GM04503 (cell line): ENCODE results near the gene C4orf54.

Experiments
- DNase-seq: peaks from one replicate; pipeline ENCODE4 v3.0.0-alpha.2; 2012; ENCODE audit warnings: low read depth

Gene C4orf54

GRCh38 chr4:99657798-99658197 lies at the start of gene C4orf54:
TSS of gene C4orf54 (minus strand) at chr4:99657828. CDS start at chr4:99654648, 3,180 bp downstream.
- no peak for DNase-seq

DNA sequence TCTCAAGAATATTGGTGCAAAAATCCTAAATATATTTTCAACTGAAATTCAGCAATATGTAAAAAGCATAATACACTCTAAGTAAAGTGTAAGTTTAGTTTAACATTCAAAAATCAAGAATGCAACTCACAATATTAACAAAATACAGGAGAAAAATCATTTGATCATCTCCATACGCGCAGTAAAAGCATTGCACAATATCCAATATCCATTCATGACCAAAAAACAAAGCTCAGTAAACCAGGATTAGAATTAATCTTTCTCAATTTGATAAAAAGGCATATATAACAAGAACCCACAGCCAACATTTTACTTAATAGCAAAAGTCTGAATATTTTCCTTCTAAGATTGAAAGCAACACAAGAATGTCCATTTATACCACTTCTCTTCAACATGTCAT lies 48.3 kb upstream of the C4orf54 start:
- DNase-seq = no peak

- DNase-seq = no peak
These were observed 39.2 kb upstream of the C4orf54 start for GRCh38 chr4:99696801-99697200.

GRCh38 chr4:99693140-99693539 lies 35.5 kb upstream of the C4orf54 start:
- DNase-seq = no peak

DNA sequence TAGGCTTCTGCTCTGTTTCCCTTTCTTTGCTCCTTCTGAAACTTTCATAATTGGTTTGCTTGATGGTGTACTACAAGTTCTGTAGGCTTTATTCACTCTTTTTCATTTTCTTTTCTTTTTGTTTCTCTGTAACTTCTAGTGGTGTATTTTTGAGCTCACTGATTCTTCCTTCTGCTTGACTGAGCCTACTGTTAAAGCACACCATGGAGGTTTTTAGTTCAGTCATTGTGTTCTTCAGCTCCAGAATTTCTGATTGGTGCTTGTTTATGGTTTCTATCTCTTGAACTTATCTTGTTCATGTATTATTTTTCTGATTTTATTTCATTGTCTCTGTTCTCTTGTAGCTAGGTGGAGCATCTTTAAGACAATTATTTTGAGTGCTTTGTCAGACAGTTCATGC lies 33.4 kb upstream of the C4orf54 start:
- DNase-seq = no peak

DNA sequence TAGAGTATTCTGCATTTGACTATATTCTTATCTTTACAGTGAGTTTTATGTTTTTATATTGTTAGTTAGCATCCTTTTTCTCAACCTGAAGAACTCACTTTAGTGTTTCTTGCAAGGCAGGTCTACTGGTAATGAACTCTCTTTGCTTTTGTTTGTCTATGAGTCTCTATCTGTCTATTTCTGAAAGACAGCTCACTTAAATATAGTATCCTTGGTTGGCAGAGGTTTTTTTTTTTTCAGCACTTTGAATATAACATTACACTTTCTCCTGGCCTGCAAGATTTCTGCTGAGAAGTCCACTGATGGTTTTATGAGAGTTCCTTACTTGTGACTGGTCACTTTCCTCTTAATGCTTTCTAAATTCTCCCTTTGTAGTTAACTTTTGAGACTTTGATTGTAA lies 32.8 kb upstream of the C4orf54 start:
- no peak for DNase-seq

DNA sequence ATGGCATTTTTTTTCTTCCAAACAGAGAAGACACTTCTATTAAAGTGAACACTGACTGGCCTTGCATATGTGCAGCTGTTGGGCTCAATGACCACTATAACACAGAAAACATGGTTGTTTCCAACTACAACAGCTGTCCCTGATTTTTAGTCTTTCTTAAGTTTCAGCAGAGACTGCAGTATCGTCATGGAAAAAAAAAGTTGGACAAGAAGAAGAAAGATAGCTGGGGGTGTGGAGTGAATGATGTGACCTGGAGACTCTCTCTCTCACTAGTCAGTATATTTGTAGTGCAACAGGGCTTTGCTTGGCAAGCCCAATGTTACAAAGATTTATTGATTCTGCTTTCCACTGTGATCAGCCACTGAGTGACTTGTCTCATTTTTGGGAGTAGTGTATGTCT lies 29.5 kb upstream of the C4orf54 start:
- no peak for DNase-seq

DNA sequence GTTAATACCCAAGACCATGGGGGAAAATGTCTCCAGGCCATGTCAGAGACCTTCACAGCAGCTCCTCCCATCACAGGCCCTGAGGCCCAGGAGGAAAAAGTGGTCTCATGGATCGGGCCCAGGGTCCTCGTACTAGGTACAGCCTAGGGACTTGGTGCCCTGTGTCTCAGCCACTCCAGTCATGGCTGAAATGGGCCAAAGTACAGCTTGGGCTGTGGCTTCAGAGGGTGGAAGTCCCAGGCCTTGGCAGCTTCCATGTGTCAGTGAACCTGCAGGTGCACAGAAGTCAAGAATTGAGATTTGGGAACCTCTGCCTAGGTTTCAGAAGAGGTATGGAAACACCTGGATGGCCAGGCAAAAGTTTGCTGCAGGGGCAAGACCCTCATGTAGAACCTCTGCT lies 27.6 kb upstream of the C4orf54 start:
- DNase-seq = no peak

GRCh38 chr4:99683895-99684294 lies 26.3 kb upstream of the C4orf54 start:
- no peak for DNase-seq

- no peak for DNase-seq
These were observed 22.3 kb upstream of the C4orf54 start for GRCh38 chr4:99679976-99680375.

DNA sequence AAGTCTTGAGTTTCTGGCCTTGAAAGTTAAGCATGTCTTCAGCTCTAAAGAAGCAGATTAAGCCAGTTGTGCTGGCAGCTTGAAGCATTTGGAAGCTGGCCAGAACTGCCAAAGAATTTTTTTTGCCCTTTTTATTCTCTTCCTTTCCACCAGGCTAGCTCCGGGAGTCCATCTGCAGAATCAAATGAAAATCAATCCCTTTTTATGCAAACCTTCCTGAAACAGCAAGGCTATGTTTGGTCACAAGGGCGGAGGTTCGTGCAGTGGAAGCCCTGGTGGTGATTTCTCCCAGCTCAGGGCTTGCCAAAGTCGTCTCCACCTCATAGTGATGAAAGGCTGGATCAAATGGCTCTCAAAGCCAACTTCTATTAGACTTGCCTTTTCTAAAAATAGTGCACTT lies 21.6 kb upstream of the C4orf54 start:
- no peak for DNase-seq

DNA sequence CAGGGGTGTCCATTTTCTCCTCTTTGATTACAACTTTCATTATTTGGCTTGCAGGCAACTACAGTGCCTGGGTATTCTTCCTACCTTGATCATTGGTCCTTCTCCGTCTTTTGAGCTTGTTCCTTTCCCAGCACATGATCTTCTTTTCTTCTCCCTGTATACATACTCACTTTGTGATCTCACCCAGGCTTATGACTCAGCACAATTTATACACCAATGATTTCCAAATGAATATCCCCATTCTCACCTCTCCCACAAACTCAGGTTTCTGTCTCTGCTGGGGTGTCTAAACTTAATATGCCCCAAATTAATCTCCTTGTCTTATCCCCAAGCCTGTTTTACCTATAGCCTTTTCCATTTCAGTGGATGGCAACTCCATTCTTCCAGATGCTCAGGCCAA lies 19.5 kb upstream of the C4orf54 start:
- DNase-seq = no peak

GRCh38 chr4:99670409-99671073 lies 12.9 kb upstream of the C4orf54 start:
- no peak for DNase-seq

DNA sequence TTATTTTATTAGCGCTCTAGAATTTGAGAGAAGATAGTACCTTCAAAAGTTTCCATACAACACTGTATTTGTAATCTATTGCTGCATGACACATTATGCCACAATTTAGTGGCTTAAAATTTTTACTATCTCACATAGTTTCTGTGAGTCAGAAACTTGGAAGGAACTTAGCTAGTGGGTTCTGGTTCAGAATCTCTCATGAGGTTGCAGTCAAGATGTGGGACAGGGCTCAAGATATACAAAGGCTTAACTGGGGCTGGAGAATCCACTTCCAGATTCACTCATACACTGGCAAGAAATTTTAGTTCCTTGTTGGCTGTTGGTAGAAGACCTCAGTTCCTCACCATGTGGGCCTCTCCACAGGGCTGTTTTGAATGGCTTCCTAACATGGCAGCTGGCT lies 11.5 kb upstream of the C4orf54 start:
- no peak for DNase-seq

DNA sequence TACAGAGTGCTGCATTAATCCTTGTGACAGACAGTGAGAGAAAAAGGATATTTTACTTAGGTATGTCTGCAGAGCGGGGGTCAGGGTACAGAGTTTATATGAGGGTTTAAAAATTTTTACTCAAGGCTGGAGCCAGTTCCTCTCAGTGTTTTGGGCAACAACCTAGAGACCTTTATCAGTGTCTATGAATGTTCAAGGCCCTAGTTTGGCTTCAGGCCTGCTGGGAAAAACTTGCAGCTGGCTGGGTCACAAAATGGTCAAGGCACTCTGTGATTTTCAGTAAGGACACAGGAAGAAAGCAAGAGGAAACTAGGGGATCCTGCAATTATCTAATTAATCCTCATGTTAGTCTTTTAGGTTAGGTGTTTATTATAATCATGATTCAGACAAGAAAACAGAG lies 10.8 kb upstream of the C4orf54 start:
- DNase-seq = no peak

DNA sequence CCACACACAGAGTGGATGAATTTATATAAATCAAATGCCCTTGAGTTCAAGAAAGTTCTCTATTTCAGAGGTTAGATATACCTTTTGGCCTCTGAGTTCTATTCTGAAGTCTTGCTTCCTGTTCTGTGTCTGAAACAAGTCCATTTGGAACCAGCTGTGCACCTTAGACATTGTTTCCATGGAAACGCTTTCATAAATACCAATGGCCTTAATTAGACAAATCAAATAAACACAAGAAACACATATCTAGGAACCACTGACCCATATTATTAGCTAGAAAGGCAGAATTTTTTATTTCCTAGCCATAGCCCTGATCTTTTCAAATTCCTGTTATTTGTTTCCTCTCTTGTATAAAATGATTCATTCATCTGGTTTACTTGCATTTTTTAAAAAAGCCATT lies 8.4 kb upstream of the C4orf54 start:
- no peak for DNase-seq

GRCh38 chr4:99664716-99665115 lies 7.1 kb upstream of the C4orf54 start:
- no peak for DNase-seq

GRCh38 chr4:99661907-99662306 lies 4.3 kb upstream of the C4orf54 start:
- no peak for DNase-seq

DNA sequence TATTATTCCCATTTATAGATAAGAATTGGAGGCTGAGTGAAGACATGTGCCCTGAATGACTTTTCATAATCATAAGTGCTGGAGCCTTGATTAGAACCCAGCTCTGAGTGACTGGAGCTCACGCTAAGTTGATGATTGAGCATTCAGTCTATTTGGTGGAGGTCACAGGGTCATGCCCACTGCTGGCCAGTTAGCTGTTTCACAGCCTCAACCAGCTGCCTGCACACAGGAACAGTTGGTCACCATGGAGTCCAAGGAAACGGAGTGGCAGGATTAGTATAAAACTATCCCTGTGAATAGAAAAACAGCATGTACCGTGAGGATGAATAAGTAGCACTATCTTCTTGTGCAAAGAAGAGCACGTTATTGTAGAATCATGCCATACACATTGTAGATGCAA lies 1.0 kb upstream of the C4orf54 start:
- DNase-seq = no peak

- no peak for DNase-seq
These were observed 2.1 kb downstream of the C4orf54 start for GRCh38 chr4:99655308-99656081.

DNA sequence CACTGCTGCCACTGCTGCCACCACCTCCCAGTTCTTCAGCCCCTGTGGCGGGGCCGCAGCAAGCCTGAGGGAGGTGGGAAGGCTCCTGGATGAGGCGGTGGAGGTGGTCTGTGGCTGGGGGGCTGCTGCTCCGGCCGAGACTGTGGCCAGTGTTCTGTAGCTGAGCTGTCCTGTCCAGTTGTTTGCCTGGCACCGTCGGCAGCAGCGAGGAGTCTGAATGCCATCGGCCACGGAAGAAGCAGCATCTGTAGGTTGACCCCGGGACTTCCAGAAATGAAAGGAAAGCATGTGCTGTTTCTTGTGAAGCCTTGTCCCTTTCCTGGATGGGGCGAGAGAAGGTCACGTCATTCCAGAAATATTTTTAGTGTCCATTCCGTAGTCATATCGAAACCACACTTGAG lies 3.3 kb downstream of the C4orf54 start:
- DNase-seq = no peak

- no peak for DNase-seq
These were observed 3.7 kb downstream of the C4orf54 start for GRCh38 chr4:99653916-99654315.

DNA sequence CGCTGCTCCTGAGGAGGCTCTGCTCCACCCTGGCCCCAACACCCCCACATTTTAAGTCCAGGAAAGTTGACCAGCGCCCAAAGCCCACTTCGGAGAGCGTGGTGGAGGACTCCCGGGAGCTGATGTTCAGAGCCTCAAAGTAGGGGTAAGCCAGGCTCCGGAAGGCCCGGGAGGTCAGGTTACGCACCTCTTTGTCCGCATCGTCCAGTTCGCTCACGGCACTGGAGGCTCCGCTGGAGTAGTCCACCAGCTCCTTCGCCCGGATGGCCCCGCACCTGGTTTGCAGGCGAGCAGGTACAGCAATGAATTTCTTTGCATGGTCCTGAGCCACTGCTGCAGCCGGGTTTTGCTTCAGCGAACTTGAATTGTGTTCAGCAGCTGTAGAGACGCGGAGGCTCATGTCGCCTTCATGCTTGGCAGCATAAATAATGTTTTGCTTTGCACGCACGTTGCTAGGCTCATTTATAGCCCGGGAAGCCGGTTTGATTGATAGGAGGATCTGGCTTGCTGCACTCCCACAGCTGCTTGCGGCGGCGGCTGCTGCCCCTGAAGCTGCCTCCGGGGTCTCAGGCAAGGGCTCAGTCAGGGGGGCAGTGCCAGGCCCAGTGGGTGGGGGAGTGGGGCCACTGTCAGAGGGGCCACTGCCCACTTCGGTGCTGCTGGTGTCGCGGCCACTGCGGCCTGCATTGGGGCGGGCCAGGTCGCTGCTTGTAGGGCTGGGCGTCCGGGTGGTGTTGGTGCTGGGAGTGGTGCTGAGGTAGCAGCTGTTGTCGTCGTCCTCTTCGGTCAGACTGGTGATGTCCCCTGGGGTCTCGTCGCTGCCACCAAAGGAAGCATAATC lies 4.8 kb downstream of the C4orf54 start:
- no peak for DNase-seq
